Daoy (cell line): ENCODE data around the gene COA3. TPM values are rescaled to one million over a fixed set of nuclear protein-coding genes. Genes with fewer than 3 reads are reported as not detected.
"Not testable (repeated sequence)": the region's sequence is repeated elsewhere in the genome, so short reads cannot be mapped to it uniquely, and the experiment has no call there.

Source experiments
- DNase-seq: peaks from one replicate; pipeline ENCODE4 v3.0.0-alpha.2; 2015; ENCODE audit warnings: low read depth
- total RNA-seq: library from RNA; depleted of rRNA; stranded (reverse); fragments of >200 nt; shearing (Covaris generic); gene quantifications from 2 replicates; pipeline ENCODE4 v1.2.3, GENCODE V29; 2014

COA3 gene
- total RNA-seq, 1 experiment from 2014 or later = 63.5 TPM

GRCh38 chr17:42782166-42783061 lies 16.1 kb downstream of the COA3 start:
- DNase-seq = no peak

GRCh38 chr17:42781639-42782165 lies 16.8 kb downstream of the COA3 start:
- no peak for DNase-seq

- no peak for DNase-seq
Observed at GRCh38 chr17:42780851-42781638, 17.5 kb downstream of the COA3 start.

GRCh38 chr17:42779936-42780850 lies 18.3 kb downstream of the COA3 start, which contains the start of gene WNK4:
Gene WNK4 (plus strand): TSS chr17:42780610. CDS start chr17:42780699, 89 bp downstream.
- peak; percentile 73 for DNase-seq

- no peak for DNase-seq
Observed at GRCh38 chr17:42779304-42779935, 19.1 kb downstream of the COA3 start.

- no peak for DNase-seq
Observed at GRCh38 chr17:42778570-42778969, 19.9 kb downstream of the COA3 start.

GRCh38 chr17:42775534-42776098 lies 22.9 kb downstream of the COA3 start:
- DNase-seq = peak; percentile 88

- DNase-seq = peak; percentile 69
Observed at GRCh38 chr17:42774066-42774745, 24.3 kb downstream of the COA3 start.

- DNase-seq = peak; percentile 83
Observed at GRCh38 chr17:42773290-42774035, 25.0 kb downstream of the COA3 start, which contains the start of gene VPS25. Gene VPS25 (plus strand): TSS chr17:42773449. CDS start chr17:42773476, 27 bp downstream.

GRCh38 chr17:42772945-42773289 lies 25.6 kb downstream of the COA3 start:
- DNase-seq = no peak

- DNase-seq = not testable (repeated sequence)
Observed at GRCh38 chr17:42769964-42770363, 28.5 kb downstream of the COA3 start.

GRCh38 chr17:42768006-42768405 lies 30.5 kb downstream of the COA3 start:
- DNase-seq = not testable (repeated sequence)

- no peak for DNase-seq
Observed at GRCh38 chr17:42767512-42767911, 31.0 kb downstream of the COA3 start.

- no peak for DNase-seq
Observed at GRCh38 chr17:42766124-42766523, 32.4 kb downstream of the COA3 start.

- DNase-seq = no peak
Observed at GRCh38 chr17:42761638-42762037, 36.9 kb downstream of the COA3 start.

GRCh38 chr17:42760652-42761581 lies 37.6 kb downstream of the COA3 start, which contains the start of gene RAMP2:
Gene RAMP2 (plus strand): TSS chr17:42761227. CDS start chr17:42761262, 35 bp downstream.
- peak; percentile 38 for DNase-seq

- DNase-seq = no peak
Observed at GRCh38 chr17:42759982-42760651, 38.4 kb downstream of the COA3 start.
